Muscle layer of duodenum (tissue), 2 donors: Measurements from ENCODE around the gene CHP1.
A peak's percentile ranks its signal among the peaks of the same experiment; 100 is the strongest.
"Not testable (repeated sequence)": the region's sequence is repeated elsewhere in the genome, so short reads cannot be mapped to it uniquely, and the experiment has no call there.

ENCODE experiments used
- H3K27ac ChIP-seq: one replicate; pipeline ENCODE4 v1.7.0; 2013; ENCODE audit warnings: mild to moderate bottlenecking, low read length
- H3K27me3 ChIP-seq: one replicate; pipeline ENCODE4 v1.7.0; 2013; ENCODE audit warnings: low read depth, mild to moderate bottlenecking, control low read depth, low read length
- H3K36me3 ChIP-seq, 2 donors: one replicate each; pipeline ENCODE4 v1.7.0; 2013; ENCODE audit warnings: low read length in 2 of 2, control low read depth in 1 of 2, mild to moderate bottlenecking in 1 of 2; ENCODE audit not compliant: insufficient read depth in 2 of 2, control insufficient read depth in 1 of 2
- H3K4me1 ChIP-seq, 2 donors: one replicate each; pipeline ENCODE4 v1.7.0; 2013; ENCODE audit warnings: low read length in 2 of 2, mild to moderate bottlenecking in 2 of 2, control low read depth in 1 of 2, moderate library complexity in 1 of 2; ENCODE audit not compliant: insufficient read depth in 2 of 2, control insufficient read depth in 1 of 2
- H3K4me3 ChIP-seq, 2 donors: one replicate each; pipeline ENCODE4 v1.7.0; 2013; ENCODE audit warnings: low read length in 2 of 2, low read depth in 1 of 2, mild to moderate bottlenecking in 1 of 2
- H3K9me3 ChIP-seq, 2 donors: one replicate each; pipeline ENCODE4 v1.7.0; 2013; ENCODE audit warnings: low read length in 2 of 2, control low read depth in 1 of 2, mild to moderate bottlenecking in 1 of 2; ENCODE audit not compliant: control insufficient read depth in 1 of 2
- donor health status: healthy.

Gene CHP1

GRCh38 chr15:41282436-41282835, 51.4 kb downstream of the CHP1 start:
- Histone ChIP-seq H3K36me3 (peaks cover 15 to 22% of the 10 kb centered on the region in 2 donors), H3K4me1 (peaks cover 0 to 15% of the 10 kb centered on the region in 2 donors)
- not testable (repeated sequence) for H3K9me3 ChIP-seq, H3K4me3 ChIP-seq, H3K27ac ChIP-seq, H3K27me3 ChIP-seq

- not testable (repeated sequence) for H3K27me3 ChIP-seq, H3K9me3 ChIP-seq
- Histone ChIP-seq H3K4me1 (peaks cover 0 to 15% of the 10 kb centered on the region in 2 donors), H3K27ac (peak overlapping the region; percentile 83), H3K36me3 (peaks cover 18 to 22% of the 10 kb centered on the region in 2 donors), H3K4me3 (peak overlapping the region; percentile 83 to 98)
These were observed 52.0 kb downstream of the CHP1 start for GRCh38 chr15:41282980-41283652.

- Histone ChIP-seq H3K4me3 (peak overlapping the region; percentile 83 to 98), H3K9me3 (no peaks in the 10 kb centered on the region), H3K27me3 (no peaks in the 10 kb centered on the region), H3K4me1 (peaks cover 0 to 20% of the 10 kb centered on the region in 2 donors), H3K27ac (peak overlapping the region; percentile 83), H3K36me3 (peaks cover 25 to 29% of the 10 kb centered on the region in 2 donors)
These were observed 52.8 kb downstream of the CHP1 start for GRCh38 chr15:41283653-41284426.

- Histone ChIP-seq H3K4me1 (peaks cover 0 to 22% of the 10 kb centered on the region in 2 donors), H3K36me3 (peaks cover 21 to 24% of the 10 kb centered on the region in 2 donors), H3K27me3 (no peaks in the 10 kb centered on the region), H3K4me3 (peak overlapping the region; percentile 83 to 98), H3K27ac (peak overlapping the region; percentile 82), H3K9me3 (no peaks in the 10 kb centered on the region)
These were observed 53.5 kb downstream of the CHP1 start for GRCh38 chr15:41284427-41285177.

GRCh38 chr15:41285285-41285684, 54.2 kb downstream of the CHP1 start:
- H3K9me3 ChIP-seq = no peaks in the 10 kb centered on the region
- H3K4me3 ChIP-seq = peak overlapping the region; percentile 83 to 98
- peak overlapping the region; percentile 82 for H3K27ac ChIP-seq
- peaks cover 0 to 22% of the 10 kb centered on the region in 2 donors for H3K4me1 ChIP-seq
- peaks cover 15 to 18% of the 10 kb centered on the region in 2 donors for H3K36me3 ChIP-seq
- H3K27me3 ChIP-seq = no peaks in the 10 kb centered on the region

- Histone ChIP-seq H3K36me3 (peaks cover 15 to 18% of the 10 kb centered on the region in 2 donors), H3K9me3 (no peaks in the 10 kb centered on the region), H3K4me1 (peaks cover 0 to 22% of the 10 kb centered on the region in 2 donors), H3K4me3 (no peak overlapping the region), H3K27ac (no peak overlapping the region), H3K27me3 (no peaks in the 10 kb centered on the region)
These were observed 55.7 kb downstream of the CHP1 start for GRCh38 chr15:41286665-41287333.

GRCh38 chr15:41288464-41288863, 57.4 kb downstream of the CHP1 start:
- no peaks in the 10 kb centered on the region for H3K27me3 ChIP-seq
- H3K4me1 ChIP-seq = peaks cover 0 to 22% of the 10 kb centered on the region in 2 donors
- no peaks in the 10 kb centered on the region for H3K9me3 ChIP-seq
- no peak overlapping the region for H3K27ac ChIP-seq
- peaks cover 15 to 18% of the 10 kb centered on the region in 2 donors for H3K36me3 ChIP-seq
- no peak overlapping the region for H3K4me3 ChIP-seq

- no peaks in the 10 kb centered on the region for H3K27me3 ChIP-seq
- H3K9me3 ChIP-seq = no peaks in the 10 kb centered on the region
- peaks cover 0 to 20% of the 10 kb centered on the region in 2 donors for H3K4me1 ChIP-seq
- no peak overlapping the region for H3K4me3 ChIP-seq
- peaks cover 17 to 27% of the 10 kb centered on the region in 2 donors for H3K36me3 ChIP-seq
- H3K27ac ChIP-seq = no peak overlapping the region
These were observed 58.9 kb downstream of the CHP1 start for GRCh38 chr15:41289953-41290352.

GRCh38 chr15:41291065-41291631, 60.1 kb downstream of the CHP1 start:
- no peaks in the 10 kb centered on the region for H3K27me3 ChIP-seq
- no peaks in the 10 kb centered on the region for H3K9me3 ChIP-seq
- no peak overlapping the region for H3K4me3 ChIP-seq
- H3K4me1 ChIP-seq = peaks cover 0 to 10% of the 10 kb centered on the region in 2 donors
- no peak overlapping the region for H3K27ac ChIP-seq
- H3K36me3 ChIP-seq = peaks cover 22 to 23% of the 10 kb centered on the region in 2 donors

GRCh38 chr15:41292521-41292920, 61.5 kb downstream of the CHP1 start:
- Histone ChIP-seq H3K9me3 (no peaks in the 10 kb centered on the region), H3K27ac (no peak overlapping the region), H3K36me3 (peaks cover 18 to 27% of the 10 kb centered on the region in 2 donors), H3K27me3 (no peaks in the 10 kb centered on the region), H3K4me3 (no peak overlapping the region), H3K4me1 (peaks cover 0 to 6% of the 10 kb centered on the region in 2 donors)
